ENCODE results near the gene HOXC5. TPM values are rescaled to one million over a fixed set of nuclear protein-coding genes. Genes with fewer than 3 reads are reported as not detected.

The HOXC5 gene
- total RNA-seq, 1 donor from 2014 or later, result not detected

DNA sequence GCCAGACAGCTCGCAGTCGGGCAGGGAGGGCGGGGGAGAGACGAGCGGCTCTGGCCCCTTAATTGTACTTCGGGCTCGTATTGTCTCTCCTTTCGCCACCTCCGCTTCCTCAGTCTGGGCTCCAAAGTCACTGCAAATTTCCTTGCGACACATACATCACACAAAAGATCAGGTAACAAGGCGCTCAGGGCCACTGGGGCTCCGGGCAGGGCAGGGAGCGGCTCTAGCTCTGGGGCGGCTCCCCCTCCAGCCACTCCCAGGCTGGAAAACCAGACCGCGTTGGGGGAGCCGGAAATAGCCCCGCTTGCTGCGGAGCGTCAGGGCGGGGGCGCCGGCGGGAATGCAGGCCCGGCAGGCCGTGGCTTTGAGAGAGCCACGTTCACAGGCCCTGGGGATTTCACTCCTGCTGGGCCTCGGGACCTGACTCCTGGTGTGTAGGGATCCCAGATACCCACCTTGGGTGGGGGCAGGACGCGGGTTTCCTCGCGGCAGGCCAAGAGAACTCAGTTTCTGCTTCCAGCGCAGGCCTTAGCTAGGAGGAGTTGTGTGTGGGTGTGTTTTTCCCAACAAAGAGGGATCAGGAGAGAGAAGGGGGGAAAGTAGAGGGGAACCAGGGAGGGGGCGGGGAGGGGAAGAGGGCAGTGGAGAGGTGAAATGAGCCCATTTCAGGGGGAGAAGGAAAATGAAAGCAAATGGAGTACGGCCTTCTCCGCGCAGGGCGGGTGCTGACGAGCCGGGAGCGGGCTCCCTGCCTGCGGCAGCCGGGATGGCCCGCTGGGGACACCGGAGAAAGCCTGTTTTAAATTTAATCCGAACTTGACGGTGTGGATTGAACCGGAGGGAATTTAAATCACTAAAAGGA, 37.2 kb upstream of the HOXC5 start:
- no peak for DNase-seq (ENCODE audit: low spot score)

GRCh38 chr12:53996240-53997203, 36.3 kb upstream of the HOXC5 start:
- no peak for DNase-seq (ENCODE audit: low spot score)

DNA sequence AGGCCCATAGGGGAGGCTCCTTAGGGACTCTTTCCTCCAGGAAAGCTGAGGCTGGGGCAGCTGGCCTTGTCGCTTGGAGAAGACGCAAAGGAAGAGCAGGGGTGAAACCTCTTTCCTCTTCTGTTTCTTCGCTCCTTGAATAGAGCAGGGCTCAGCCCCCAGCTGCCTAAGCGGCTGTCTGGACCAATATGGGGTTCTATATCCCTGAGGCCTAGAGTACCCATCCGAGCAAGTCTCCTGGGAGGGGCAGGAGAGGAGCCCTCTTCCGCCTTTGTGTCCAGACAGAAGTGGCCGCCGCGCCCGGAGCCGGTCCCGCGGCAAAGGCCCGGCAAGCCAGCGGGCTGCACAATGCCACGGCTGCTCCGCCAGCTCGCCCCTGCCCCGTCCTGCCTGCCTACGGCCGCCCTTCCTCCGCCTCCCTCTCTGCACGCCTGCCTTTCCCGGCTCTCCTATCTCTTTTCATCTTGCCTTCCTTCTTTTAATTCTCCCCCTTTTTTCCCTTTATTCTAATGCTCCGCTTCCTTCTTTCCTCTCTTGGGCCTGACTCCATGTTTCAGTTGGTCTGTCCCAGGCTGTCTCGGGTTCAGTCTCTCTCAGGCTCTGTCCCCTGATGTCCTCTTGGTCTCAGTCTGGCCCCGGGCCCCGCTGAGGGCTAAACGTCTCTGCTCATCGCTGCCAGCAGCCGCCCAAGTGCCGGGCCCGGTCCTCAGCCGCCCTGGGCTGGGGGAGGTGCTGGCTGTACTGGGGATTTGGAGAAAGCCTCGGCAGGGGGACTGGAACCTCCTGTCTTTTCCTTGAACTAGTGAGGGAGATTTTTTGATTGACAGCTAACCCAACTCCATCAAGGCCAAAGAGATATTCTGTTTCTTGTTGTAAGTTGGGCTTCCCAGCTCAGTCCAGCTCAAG, 35.4 kb upstream of the HOXC5 start:
- DNase-seq (ENCODE audit: low spot score), result no peak

DNA sequence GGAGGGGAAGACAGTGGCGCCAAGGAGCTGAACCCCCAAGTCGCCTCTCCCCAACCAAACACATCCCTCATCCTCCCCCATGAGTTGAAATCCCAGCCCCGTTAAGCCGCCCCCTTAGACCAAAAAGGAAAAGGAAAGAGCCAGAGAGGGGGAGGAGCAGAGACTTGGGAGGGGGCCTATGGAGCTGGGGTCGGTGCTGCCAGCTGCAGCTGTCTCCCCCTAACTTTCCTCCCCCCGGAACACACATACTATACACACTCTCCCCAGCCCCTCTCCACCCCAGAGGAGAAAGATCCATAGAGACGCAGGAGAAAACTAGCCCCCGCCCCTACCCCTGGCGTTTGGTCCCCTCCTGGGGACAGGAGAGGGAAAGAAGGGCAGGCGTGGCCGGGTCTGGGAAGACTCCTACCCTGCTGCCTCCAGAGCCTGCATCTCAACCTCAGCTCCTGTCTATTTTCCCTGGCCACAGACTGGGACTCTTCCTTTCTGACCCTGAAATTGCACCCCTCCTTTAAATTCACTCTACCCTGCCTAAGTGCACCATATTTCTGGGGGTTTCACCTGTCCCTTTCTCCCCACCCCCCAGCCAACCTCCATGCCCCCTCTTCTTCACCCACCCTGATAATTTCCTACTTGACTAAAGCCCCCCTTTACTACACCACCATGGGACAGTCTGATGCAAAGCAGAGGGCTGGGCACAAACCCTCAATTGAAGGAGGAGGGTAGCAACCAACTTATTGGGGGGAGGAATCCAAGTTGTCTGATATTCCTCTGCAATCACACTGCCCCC, 34.5 kb upstream of the HOXC5 start:
- no peak for DNase-seq (ENCODE audit: low spot score)

DNA sequence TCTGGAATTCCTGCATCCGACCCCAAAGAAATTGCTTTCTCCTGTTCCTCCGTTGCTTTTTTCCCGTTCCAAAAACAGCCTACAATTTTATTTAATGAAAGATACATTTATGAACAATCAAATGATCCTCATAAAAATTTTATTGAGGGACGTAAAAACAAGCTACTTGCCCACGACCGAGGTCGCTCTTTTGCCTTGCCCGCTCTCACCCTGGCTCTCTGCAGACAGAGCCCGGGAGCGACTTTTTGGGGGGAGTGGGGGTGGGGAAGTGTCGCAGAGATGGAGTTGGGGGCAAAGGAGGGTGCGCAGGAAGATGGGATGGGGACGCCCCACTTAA, 34.0 kb upstream of the HOXC5 start:
- DNase-seq (ENCODE audit: low spot score), result no peak

DNA sequence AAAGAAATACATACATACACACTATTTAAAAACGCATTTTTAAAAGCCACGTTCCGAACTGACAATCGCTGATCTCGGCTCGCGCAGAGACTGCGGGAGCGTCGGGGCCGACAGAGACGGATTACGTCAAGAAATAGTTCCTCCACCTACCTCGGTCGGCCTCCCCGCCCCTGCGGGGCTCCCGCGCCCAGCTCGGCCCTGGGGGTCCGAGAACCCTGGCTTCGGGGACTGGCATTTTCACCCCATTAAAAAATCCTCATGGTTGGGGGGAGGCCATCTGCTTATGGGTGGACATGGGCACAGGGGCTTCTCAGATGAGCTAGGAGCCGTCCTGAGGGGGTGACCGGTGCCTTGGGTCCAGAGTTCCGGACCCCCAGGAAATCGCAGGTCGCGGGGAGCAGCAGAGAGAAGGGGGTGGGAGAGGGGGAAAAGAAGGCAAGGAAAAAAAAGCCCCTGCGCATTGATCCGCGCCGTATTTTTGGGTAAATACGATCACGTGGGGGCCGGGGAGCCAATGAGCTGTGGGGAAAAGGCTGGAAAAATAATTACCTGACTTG, 33.2 kb upstream of the HOXC5 start:
- DNase-seq (ENCODE audit: low spot score), result no peak

DNA sequence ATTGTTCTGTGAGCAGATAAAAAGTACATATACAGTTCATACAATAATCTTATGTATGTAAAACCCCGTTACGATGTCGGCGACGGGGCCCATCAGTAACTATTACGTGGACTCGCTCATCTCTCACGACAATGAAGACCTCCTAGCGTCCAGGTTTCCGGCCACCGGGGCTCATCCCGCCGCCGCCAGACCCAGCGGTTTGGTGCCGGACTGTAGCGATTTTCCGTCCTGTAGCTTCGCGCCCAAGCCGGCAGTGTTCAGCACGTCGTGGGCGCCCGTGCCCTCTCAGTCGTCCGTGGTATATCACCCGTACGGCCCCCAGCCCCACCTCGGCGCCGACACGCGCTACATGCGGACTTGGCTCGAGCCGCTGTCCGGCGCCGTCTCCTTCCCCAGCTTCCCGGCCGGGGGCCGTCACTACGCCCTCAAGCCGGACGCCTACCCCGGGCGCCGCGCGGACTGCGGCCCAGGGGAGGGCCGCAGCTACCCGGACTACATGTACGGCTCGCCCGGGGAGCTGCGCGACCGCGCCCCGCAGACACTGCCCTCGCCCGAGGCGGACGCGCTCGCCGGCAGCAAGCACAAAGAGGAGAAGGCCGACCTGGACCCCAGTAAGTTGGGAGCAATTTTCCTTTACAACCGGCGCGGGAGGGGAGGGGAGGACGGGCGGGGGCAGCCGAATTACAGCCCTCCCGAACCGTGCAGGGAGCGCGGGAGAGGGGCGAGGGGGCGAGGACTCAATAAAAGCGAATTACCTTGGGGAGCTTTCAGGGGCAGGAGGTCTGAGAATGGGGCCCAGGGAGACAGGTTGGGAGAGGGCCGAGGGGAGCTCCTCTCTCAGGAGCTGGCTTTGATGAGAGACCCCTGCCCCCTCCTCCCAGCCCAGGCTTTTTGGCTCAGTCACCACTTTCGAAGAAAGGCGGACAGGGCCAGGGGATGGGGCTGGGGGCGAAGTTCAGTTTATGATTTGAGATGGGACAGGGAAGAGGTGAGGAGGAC, 32.4 kb upstream of the HOXC5 start, which contains the start of gene HOXC9:
TSS of gene HOXC9 (plus strand) at position 46 of the 999 bp plus-strand sequence. CDS start at position 74, 28 bp downstream.
- no peak for DNase-seq (ENCODE audit: low spot score)

GRCh38 chr12:54001283-54002187, 31.3 kb upstream of the HOXC5 start:
- DNase-seq (ENCODE audit: low spot score), result no peak

DNA sequence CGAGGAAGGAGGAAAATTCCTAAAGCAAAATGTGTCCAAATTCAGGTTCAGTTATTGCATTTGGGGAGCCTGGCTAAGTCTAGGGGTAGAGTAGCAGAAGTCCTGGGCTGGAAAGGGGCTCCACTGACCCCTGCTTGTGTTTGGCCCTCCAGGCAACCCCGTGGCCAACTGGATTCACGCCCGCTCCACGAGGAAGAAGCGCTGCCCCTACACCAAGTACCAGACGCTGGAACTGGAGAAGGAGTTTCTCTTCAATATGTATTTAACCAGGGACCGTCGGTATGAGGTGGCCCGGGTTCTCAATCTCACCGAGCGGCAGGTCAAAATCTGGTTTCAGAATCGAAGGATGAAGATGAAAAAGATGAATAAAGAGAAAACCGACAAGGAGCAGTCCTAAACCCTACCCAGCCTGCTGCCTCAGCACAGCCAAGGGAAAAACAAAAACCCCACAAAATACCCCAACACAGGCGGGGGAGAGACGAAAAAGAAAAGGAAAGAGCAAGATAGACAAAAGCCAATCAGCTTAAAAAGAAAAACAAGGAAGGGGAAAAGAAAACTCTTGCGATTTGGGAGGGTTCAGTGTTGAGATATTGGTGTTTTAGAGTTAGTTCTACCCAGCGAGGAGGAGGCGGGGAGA, 30.5 kb upstream of the HOXC5 start:
- DNase-seq (ENCODE audit: low spot score), result no peak

DNA sequence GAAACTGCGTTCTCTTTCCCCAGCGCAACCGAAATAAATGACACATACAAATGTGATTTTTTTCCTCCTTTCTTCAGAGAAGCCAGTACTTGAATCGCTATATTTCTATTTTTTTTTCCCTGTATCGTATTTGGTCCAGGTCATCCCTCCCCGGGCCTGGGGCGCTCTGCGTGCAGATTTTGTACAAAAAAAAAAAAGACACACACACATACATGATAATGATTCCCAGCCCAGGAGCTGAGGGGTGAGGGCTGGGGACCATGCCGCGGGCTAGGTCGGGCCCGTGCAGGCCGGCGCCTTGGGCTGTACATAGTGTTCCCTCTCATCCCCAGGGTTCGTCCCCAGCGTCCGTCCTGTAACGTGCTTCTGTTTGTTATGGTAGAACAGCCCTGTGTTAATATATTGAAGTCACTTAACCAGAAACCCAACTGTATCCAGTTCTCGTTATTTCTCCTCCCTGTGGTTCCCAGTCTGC, 29.9 kb upstream of the HOXC5 start:
- no peak for DNase-seq (ENCODE audit: low spot score)

GRCh38 chr12:54003625-54004024, 29.2 kb upstream of the HOXC5 start:
- no peak for DNase-seq (ENCODE audit: low spot score)

DNA sequence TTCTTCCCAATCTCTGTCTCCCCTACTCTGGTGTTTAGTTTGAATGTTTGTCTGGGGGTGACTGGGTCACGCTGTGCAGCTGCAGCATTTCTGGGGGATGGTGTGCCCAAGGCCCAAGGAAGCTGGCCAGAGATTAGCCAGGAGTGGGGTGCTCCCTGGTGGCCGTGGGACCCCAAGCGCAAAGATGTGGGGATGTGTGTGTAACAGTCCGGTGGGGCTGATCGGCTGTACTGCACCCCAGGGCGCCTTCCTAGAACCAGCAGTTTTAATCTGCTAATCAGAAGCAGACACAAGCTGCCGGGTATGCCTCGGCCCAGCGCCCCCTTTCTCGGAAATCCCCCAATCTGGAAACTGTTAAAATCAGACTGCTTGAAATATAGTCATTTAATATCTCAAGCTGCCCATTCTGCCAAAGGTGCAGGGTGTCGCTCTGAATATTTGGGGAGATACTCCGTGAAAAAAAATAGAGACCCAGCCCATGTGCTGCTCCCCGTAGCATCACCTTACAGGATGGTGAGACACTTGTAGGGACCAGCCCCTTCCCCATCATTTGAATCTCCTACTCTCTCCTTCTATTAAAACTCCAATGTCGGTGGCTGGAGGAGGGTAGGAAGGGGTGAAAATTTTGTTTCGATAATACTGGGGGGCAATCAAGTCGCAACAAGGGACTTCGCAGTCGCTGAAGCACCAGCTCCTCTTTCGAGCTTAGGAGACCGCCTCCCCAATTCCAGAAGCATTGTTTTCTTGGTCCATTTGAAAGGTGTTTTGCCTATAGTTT, 28.6 kb upstream of the HOXC5 start:
- no peak for DNase-seq (ENCODE audit: low spot score)

DNA sequence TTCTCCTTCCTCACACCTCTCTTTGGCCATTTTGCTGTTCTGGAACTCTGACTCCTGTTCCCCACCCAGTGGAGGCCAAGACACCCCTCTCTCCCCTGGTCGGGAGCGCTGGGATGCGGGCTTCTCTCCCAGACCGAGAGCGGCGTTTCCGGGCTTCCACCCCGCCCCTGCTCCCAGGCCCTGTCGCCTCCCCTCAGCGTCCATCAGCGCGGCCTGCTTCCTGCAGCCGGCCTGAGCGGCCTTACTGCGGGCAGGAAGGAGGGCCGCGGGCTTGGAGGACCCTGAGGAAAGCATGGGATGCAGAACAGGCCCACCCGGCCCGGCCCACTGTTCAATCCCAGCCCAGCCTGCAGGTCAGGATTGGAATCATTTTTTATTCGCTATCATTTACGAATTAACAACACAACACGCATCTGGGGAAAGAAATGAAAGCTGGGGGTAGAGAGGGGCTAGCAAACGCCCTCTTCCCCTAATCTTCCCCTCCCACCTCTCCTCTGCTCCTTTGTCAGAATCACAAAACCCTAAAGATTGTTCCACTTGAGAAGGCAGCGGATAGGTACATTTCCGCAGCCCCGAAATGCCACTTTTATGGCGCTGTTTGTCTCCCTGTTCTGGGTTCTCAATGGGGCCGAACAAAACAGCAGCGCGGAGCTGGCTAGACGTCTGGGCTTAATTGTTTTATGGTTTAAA, 27.9 kb upstream of the HOXC5 start:
- no peak for DNase-seq (ENCODE audit: low spot score)

DNA sequence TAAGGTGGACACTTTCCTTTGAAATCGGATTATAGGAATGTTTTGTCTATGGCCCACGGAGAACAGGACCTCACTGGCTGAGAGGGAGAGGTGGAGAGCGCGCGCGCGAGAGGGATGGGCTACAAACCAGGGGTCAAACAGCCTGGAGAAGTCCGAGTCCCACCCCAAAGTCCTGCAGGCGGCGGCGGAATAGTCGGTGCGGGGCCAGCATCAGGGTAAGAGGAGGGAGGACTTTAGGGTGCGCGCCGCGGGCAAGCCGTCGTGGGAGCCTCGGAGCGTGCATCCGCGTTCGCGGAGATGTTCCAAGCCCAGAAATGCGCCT, 27.4 kb upstream of the HOXC5 start:
- no peak for DNase-seq (ENCODE audit: low spot score)

DNA sequence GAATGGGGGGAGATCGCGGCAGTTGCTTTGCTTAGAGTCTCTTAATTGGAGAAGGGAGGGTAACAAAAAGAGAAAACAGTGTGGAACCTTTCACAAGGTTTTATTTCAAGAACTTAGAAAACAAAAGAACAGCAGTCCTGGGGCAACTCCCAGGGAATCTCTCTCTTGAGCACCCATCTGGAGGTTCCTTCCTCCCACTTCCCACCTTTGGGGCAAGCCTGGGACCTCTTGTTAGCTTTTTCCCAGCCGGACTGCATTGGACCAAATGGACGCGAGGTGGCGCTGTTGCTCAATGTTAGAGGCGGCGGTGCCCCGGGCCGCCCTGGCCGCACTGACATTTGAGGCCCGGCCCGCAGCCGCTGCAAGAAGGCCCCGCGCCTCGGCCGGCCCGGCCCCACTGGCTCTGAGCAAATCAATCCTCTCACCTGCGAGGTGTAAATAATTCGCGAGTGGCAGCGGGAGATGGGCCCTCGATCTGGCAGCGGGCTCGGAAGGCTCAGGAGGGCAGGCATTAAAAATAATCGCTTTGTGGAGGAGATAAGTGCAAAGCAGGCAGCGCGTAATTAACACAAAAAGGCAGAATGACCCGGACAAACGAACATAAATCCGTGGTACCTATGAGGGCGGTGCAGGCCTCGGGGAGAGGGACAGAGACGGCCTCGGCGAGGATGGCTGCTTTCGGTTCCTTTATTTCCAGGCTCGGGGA, 26.8 kb upstream of the HOXC5 start:
- DNase-seq (ENCODE audit: low spot score), result peak; percentile 87
